ENCODE measurements around the gene FDXR. TPM values are rescaled to one million over a fixed set of nuclear protein-coding genes. Genes with fewer than 3 reads are reported as not detected.

FDXR gene
- total RNA-seq, 1 experiment from 2014 or later, result 39.7 TPM

DNA sequence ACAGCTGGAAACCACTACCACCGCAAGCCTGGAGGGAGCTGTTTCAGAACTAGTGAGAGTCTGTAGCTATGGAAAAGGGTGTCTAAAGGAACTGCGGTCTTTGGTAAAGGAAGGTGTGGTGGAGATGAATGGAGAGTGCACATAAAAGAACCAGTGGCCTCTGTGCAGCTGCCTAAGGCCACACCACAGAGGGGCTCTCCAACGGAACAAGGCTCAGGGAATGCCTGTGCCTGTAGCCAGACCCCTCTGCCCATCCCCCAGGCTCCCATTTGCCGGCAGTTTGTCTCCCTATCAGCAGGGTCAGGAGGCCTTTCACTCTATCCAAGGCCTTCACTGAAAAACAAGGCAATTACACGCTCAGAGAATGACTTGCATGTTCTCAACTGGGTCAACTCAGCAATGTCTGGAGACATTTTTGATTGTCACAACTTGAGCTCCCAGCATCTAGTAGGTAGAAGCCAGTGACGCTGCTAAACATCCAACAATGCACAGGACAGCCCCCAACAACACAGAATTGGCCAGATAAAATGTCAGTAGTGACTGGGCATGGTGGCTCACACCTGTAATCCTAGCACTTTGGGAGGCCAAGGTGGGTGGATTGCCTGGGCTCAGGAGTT is 3.3 kb upstream of the FDXR start:
- H3K4ac ChIP-seq (ENCODE audit: low read depth, low read length), result no peak overlapping the region
- no peak for DNase-seq
- no peak overlapping the region for H3K27ac ChIP-seq (ENCODE audit: insufficient read length, low read depth, low read length)
- H3K23me2 ChIP-seq (ENCODE audit: insufficient read length, low read depth, low read length, poor library complexity, severe bottlenecking), result peaks cover 12% of the 10 kb centered on the region
- peaks cover 30 to 41% of the 10 kb centered on the region in 2 experiments for H3K4me1 Mint-ChIP-seq
- H3K79me2 ChIP-seq (ENCODE audit: insufficient read depth, low read length), result no peaks in the 10 kb centered on the region
- H3K4me3 Mint-ChIP-seq, result no peak overlapping the region
- TF ChIP-seq, protein P1, sequence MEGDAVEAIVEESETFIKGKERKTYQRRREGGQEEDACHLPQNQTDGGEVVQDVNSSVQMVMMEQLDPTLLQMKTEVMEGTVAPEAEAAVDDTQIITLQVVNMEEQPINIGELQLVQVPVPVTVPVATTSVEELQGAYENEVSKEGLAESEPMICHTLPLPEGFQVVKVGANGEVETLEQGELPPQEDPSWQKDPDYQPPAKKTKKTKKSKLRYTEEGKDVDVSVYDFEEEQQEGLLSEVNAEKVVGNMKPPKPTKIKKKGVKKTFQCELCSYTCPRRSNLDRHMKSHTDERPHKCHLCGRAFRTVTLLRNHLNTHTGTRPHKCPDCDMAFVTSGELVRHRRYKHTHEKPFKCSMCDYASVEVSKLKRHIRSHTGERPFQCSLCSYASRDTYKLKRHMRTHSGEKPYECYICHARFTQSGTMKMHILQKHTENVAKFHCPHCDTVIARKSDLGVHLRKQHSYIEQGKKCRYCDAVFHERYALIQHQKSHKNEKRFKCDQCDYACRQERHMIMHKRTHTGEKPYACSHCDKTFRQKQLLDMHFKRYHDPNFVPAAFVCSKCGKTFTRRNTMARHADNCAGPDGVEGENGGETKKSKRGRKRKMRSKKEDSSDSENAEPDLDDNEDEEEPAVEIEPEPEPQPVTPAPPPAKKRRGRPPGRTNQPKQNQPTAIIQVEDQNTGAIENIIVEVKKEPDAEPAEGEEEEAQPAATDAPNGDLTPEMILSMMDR (conservative IDR thresholded peaks at IDR 0.05), result no peak
- no peak overlapping the region for H2AFZ ChIP-seq (ENCODE audit: low read length)
- H3K27ac Mint-ChIP-seq, result no peak overlapping the region; a peak in 2 of 7 replicates
- no peak overlapping the region for H4K8ac ChIP-seq (replicated peaks; ENCODE audit: insufficient read length, low read depth, low read length)
- H3K4me2 ChIP-seq (ENCODE audit: insufficient read depth, insufficient read length, low read length), result no peak overlapping the region
- peaks cover 19% of the 10 kb centered on the region for H3K27me3 Mint-ChIP-seq (ENCODE audit: low read depth)
- no peak overlapping the region for H2BK15ac ChIP-seq (ENCODE audit: low read depth, low read length)
- H3K56ac ChIP-seq (ENCODE audit: insufficient read length, low read depth, low read length), result no peak overlapping the region
- H3K79me1 ChIP-seq (ENCODE audit: insufficient read depth, low read depth, low read length, poor library complexity, severe bottlenecking), result no peaks in the 10 kb centered on the region
- 0 out of 2 replicates have a peak, but pooled peaks cover 2% of the 10 kb centered on the region for H3K4me1 ChIP-seq (ENCODE audit: insufficient read depth, low read length)
- H3T11ph ChIP-seq (ENCODE audit: low read length), result no peak overlapping the region
- H4K20me1 ChIP-seq (ENCODE audit: control insufficient read depth, insufficient read depth, insufficient read length), result no peaks in the 10 kb centered on the region
- H3K9me3 ChIP-seq (ENCODE audit: control insufficient read depth, low read depth, low read length), result no peaks in the 10 kb centered on the region
- no peak overlapping the region for H3K23ac ChIP-seq (ENCODE audit: insufficient read length, low read depth, low read length)
- no peak overlapping the region for H2BK20ac ChIP-seq (ENCODE audit: low read depth, low read length, poor library complexity, severe bottlenecking)
- peaks cover 0 to 6% (median 5%) of the 10 kb centered on the region in 3 experiments; a peak in 4 of 7 replicates for H3K36me3 Mint-ChIP-seq (ENCODE audit: insufficient read depth in 1 of 3, low read depth in 3 of 3)
- H3K27me3 ChIP-seq (ENCODE audit: insufficient read depth, low read length), result no peaks in the 10 kb centered on the region
- no CpG with 5 or more reads among the region's 6 CpGs for WGBS (ENCODE audit: extremely low coverage, insufficient read length, low lambda C conversion rate)
- H3K9me3 Mint-ChIP-seq, result no peaks in the 10 kb centered on the region
- H2BK12ac ChIP-seq (ENCODE audit: insufficient read length, low read depth, low read length), result no peak overlapping the region
- H3K18ac ChIP-seq (ENCODE audit: insufficient read length, low read depth, low read length), result no peak overlapping the region
- no peak overlapping the region for H2BK5ac ChIP-seq (ENCODE audit: insufficient read length, low read length)
- H4K5ac ChIP-seq (ENCODE audit: insufficient read length, low read depth, low read length), result no peak overlapping the region
- H2BK120ac ChIP-seq (ENCODE audit: low read depth, low read length, poor library complexity, severe bottlenecking), result no peak overlapping the region
- no peak overlapping the region for H3K14ac ChIP-seq (ENCODE audit: insufficient read depth, low read length)
- H4K91ac ChIP-seq (ENCODE audit: insufficient read length, low read depth, low read length), result no peak overlapping the region
- H2AK5ac ChIP-seq (ENCODE audit: insufficient read length, low read length), result no peak overlapping the region
- no peak overlapping the region for H3K9ac ChIP-seq (ENCODE audit: extremely low read depth, insufficient read length, low read length)

All from H9 (cell line).